OCI-LY1 (cell line): ENCODE data around the gene MBOAT1.

Source experiments
- H2AFZ ChIP-seq: fragments of 200-600 bp; sonication (generic), shearing (Covaris generic); 2 replicates; pipeline ENCODE4 v1.6.0; 2014; ENCODE audit warnings: antibody characterized with exemption, mild to moderate bottlenecking, low read length
- H3F3A ChIP-seq: fragments of 200-600 bp; sonication (generic), shearing (Covaris generic); 2 replicates; pipeline ENCODE4 v1.6.0; 2014; ENCODE audit warnings: mild to moderate bottlenecking, antibody characterized with exemption, low read length, moderate library complexity; ENCODE audit not compliant: insufficient read depth
- H3K27ac ChIP-seq: fragments of 200-600 bp; sonication (generic); 2 replicates; pipeline ENCODE4 v1.5.1; 2014; ENCODE audit warnings: low read length, mixed run types, mild to moderate bottlenecking, low read depth; ENCODE audit not compliant: poor library complexity, severe bottlenecking
- H3K27me3 ChIP-seq: fragments of 200-600 bp; sonication (generic); 2 replicates; pipeline ENCODE4 v1.6.0; 2014; ENCODE audit warnings: antibody characterized with exemption, mild to moderate bottlenecking, low read length, moderate library complexity; ENCODE audit not compliant: insufficient read depth
- H3K36me3 ChIP-seq: fragments of 200-600 bp; sonication (generic); 2 replicates; pipeline ENCODE4 v1.6.1; 2014; ENCODE audit warnings: mild to moderate bottlenecking, antibody characterized with exemption, low read length, moderate library complexity, mixed read lengths; ENCODE audit not compliant: insufficient read depth
- H3K4me1 ChIP-seq: fragments of 200-600 bp; sonication (generic); 2 replicates; pipeline ENCODE4 v1.5.1; 2014; ENCODE audit warnings: mild to moderate bottlenecking, low read length, moderate library complexity; ENCODE audit not compliant: insufficient read depth, severe bottlenecking
- H3K4me2 ChIP-seq: fragments of 200-600 bp; sonication (generic), shearing (Covaris generic); 2 replicates; pipeline ENCODE4 v1.6.1; 2014; ENCODE audit warnings: low read length
- H3K4me3 ChIP-seq: fragments of 200-600 bp; sonication (generic); 2 replicates; pipeline ENCODE4 v1.5.1; 2014; ENCODE audit warnings: low read length, low read depth, mild to moderate bottlenecking, mixed read lengths; ENCODE audit not compliant: poor library complexity, severe bottlenecking
- H3K79me2 ChIP-seq: fragments of 200-600 bp; shearing (Covaris generic); 2 replicates; pipeline ENCODE4 v1.6.1; 2016; ENCODE audit warnings: mixed run types, low read length, mixed read lengths; ENCODE audit not compliant: insufficient read depth
- H3K9ac ChIP-seq: fragments of 200-600 bp; sonication (generic), shearing (Covaris generic); 2 replicates; pipeline ENCODE4 v1.6.1; 2014; ENCODE audit warnings: mild to moderate bottlenecking, low read length, mixed read lengths
- H3K9me2 ChIP-seq: fragments of 200-600 bp; sonication (generic), shearing (Covaris generic); 2 replicates; pipeline ENCODE4 v1.6.1; 2014; ENCODE audit warnings: low read depth, mild to moderate bottlenecking, low read length, mixed read lengths
- H3K9me3 ChIP-seq: fragments of 200-600 bp; shearing (Covaris generic); 2 replicates; pipeline ENCODE4 v1.6.1; 2014; ENCODE audit warnings: low read length, mixed read lengths
- H4K20me1 ChIP-seq: fragments of 200-600 bp; sonication (generic), shearing (Covaris generic); 2 replicates; pipeline ENCODE4 v1.6.0; 2016; ENCODE audit warnings: mild to moderate bottlenecking, low read length; ENCODE audit not compliant: insufficient read depth
- CTCF ChIP-seq: fragments of 200-600 bp; sonication (generic), shearing (Covaris generic); IDR thresholded peaks from 2 replicates; pipeline ENCODE4 v1.5.1; 2017; ENCODE audit warnings: mild to moderate bottlenecking, antibody characterized with exemption, low read length, moderate library complexity, mixed read lengths
- EZH2 ChIP-seq: fragments of 200-600 bp; sonication (generic), shearing (Covaris generic); IDR thresholded peaks from 2 replicates; pipeline ENCODE4 v1.8.0; 2017; ENCODE audit warnings: borderline replicate concordance, mixed run types, mild to moderate bottlenecking, antibody characterized with exemption, low read length, moderate library complexity, mixed read lengths

The MBOAT1 gene

GRCh38 chr6:20203561-20204511 is 8.4 kb downstream of the MBOAT1 start:
- no peaks in the 10 kb centered on the region for H3K4me1 ChIP-seq
- H3K9me2 ChIP-seq, result no peaks in the 10 kb centered on the region
- no peaks in the 10 kb centered on the region for H3K36me3 ChIP-seq
- no peaks in the 10 kb centered on the region for H4K20me1 ChIP-seq
- H3K27me3 ChIP-seq, result no peaks in the 10 kb centered on the region
- H3K9me3 ChIP-seq, result no peaks in the 10 kb centered on the region
- no peak overlapping the region for H3K4me2 ChIP-seq
- no peak overlapping the region for H3K27ac ChIP-seq
- no peaks in the 10 kb centered on the region for H3K79me2 ChIP-seq
- TF ChIP-seq CTCF (no peak), EZH2 (no peak)
- no peak overlapping the region for H3K9ac ChIP-seq
- no peak overlapping the region for H3K4me3 ChIP-seq
- no peak overlapping the region for H2AFZ ChIP-seq
- H3F3A ChIP-seq, result no peaks in the 10 kb centered on the region

GRCh38 chr6:20202699-20203302 is 9.5 kb downstream of the MBOAT1 start:
- Histone ChIP-seq H3K4me1 (no peaks in the 10 kb centered on the region), H3K4me2 (no peak overlapping the region), H3K9ac (no peak overlapping the region), H3K27me3 (no peaks in the 10 kb centered on the region), H3F3A (no peaks in the 10 kb centered on the region), H3K36me3 (no peaks in the 10 kb centered on the region), H4K20me1 (no peaks in the 10 kb centered on the region), H2AFZ (no peak overlapping the region), H3K9me2 (no peaks in the 10 kb centered on the region), H3K4me3 (no peak overlapping the region), H3K27ac (no peak overlapping the region), H3K9me3 (no peaks in the 10 kb centered on the region), H3K79me2 (no peaks in the 10 kb centered on the region)
- TF ChIP-seq EZH2, result no peak
- no peak for TF ChIP-seq CTCF

- Histone ChIP-seq H3K4me3 (no peak overlapping the region), H3K27ac (no peak overlapping the region), H3K27me3 (no peaks in the 10 kb centered on the region), H3K79me2 (no peaks in the 10 kb centered on the region), H3K9me2 (no peaks in the 10 kb centered on the region), H3K4me1 (no peaks in the 10 kb centered on the region), H2AFZ (no peak overlapping the region), H4K20me1 (no peaks in the 10 kb centered on the region), H3F3A (no peaks in the 10 kb centered on the region), H3K4me2 (no peak overlapping the region), H3K9me3 (no peaks in the 10 kb centered on the region), H3K9ac (no peak overlapping the region), H3K36me3 (no peaks in the 10 kb centered on the region)
- TF ChIP-seq CTCF (no peak), EZH2 (no peak)
Observed at GRCh38 chr6:20202324-20202658, 10.0 kb downstream of the MBOAT1 start.
